ENCODE data around the gene ARID4A. TPM values are rescaled to one million over a fixed set of nuclear protein-coding genes. Genes with fewer than 3 reads are reported as not detected.
A peak's percentile ranks its signal among the peaks of the same experiment; 100 is the strongest.
"Not testable (repeated sequence)": the region's sequence is repeated elsewhere in the genome, so short reads cannot be mapped to it uniquely, and the experiment has no call there.

The ARID4A gene
- total and polyA plus RNA-seq, 8 donors: 27.6 to 48.6 (median 37.3) TPM

- peaks cover 0 to 7% of the 10 kb centered on the region in 2 donors for H3K4me1 ChIP-seq
- H3K27ac ChIP-seq: no peak overlapping the region
- no peaks in the 10 kb centered on the region for H3K9me3 ChIP-seq
- TF ChIP-seq CTCF (IDR thresholded peaks at IDR 0.05): no peak
- ATAC-seq (no peak), DNase-seq (no peak)
- no peaks in the 10 kb centered on the region for H3K27me3 ChIP-seq
- peaks cover 0 to 59% of the 10 kb centered on the region in 2 donors for H3K36me3 ChIP-seq
- intact Hi-C loops (cut with DNase I): no loop called here
- H3K4me3 ChIP-seq: no peak overlapping the region
Observed at GRCh38 chr14:58313699-58314098, 15.3 kb downstream of the ARID4A start.

- Histone ChIP-seq H3K4me1 (no peaks in the 10 kb centered on the region), H3K9me3 (no peaks in the 10 kb centered on the region), H3K27me3 (no peaks in the 10 kb centered on the region), H3K4me3 (no peak overlapping the region), H3K36me3 (peaks cover 0 to 74% of the 10 kb centered on the region in 2 donors), H3K27ac (no peak overlapping the region)
- DNase-seq (no peak), ATAC-seq (no peak)
- no peak for TF ChIP-seq CTCF (IDR thresholded peaks at IDR 0.05)
- intact Hi-C loops (cut with DNase I): no loop called here
Observed at GRCh38 chr14:58315606-58316005, 17.3 kb downstream of the ARID4A start.

- TF ChIP-seq CTCF (IDR thresholded peaks at IDR 0.05): no peak
- Histone ChIP-seq H3K27me3 (no peaks in the 10 kb centered on the region), H3K9me3 (no peaks in the 10 kb centered on the region), H3K27ac (no peak overlapping the region), H3K36me3 (peaks cover 0 to 86% of the 10 kb centered on the region in 2 donors), H3K4me1 (peaks cover 0 to 15% of the 10 kb centered on the region in 2 donors), H3K4me3 (no peak overlapping the region)
- DNase-seq: no peak
- ATAC-seq: no peak
- intact Hi-C loops (cut with DNase I): no loop called here
Observed at GRCh38 chr14:58327019-58327418, 28.7 kb downstream of the ARID4A start.

- Histone ChIP-seq H3K27ac (peak overlapping the region; percentile 49 to 73), H3K4me1 (peaks cover 0 to 15% of the 10 kb centered on the region in 2 donors), H3K36me3 (peaks cover 0 to 58% of the 10 kb centered on the region in 2 donors), H3K4me3 (no peak overlapping the region), H3K9me3 (no peaks in the 10 kb centered on the region), H3K27me3 (no peaks in the 10 kb centered on the region)
- intact Hi-C loops (cut with DNase I): no loop called here
- ATAC-seq (peak; percentile 88), DNase-seq (peak in 3 of 4 donors; percentile 88 to 97 (median 94))
- TF ChIP-seq CTCF (IDR thresholded peaks at IDR 0.05): no peak
Observed at GRCh38 chr14:58331111-58331510, 32.8 kb downstream of the ARID4A start.

- H3K27me3 ChIP-seq: no peaks in the 10 kb centered on the region
- H3K4me1 ChIP-seq: peaks cover 0 to 15% of the 10 kb centered on the region in 2 donors
- DNase-seq: no peak
- no peak for TF ChIP-seq CTCF (IDR thresholded peaks at IDR 0.05)
- H3K36me3 ChIP-seq: peaks cover 0 to 50% of the 10 kb centered on the region in 2 donors
- intact Hi-C loops (cut with DNase I): no loop called here
- no peaks in the 10 kb centered on the region for H3K9me3 ChIP-seq
- no peak overlapping the region for H3K27ac ChIP-seq
- ATAC-seq: no peak
- no peak overlapping the region for H3K4me3 ChIP-seq
Observed at GRCh38 chr14:58332561-58332960, 34.2 kb downstream of the ARID4A start.

- H3K27me3 ChIP-seq; H3K9me3 ChIP-seq; H3K27ac ChIP-seq; H3K4me3 ChIP-seq; H3K4me1 ChIP-seq; intact Hi-C loops (cut with DNase I); DNase-seq; ATAC-seq: not testable (repeated sequence)
- H3K36me3 ChIP-seq: peaks cover 0 to 58% of the 10 kb centered on the region in 2 donors
Observed at GRCh38 chr14:58339666-58340065, 41.3 kb downstream of the ARID4A start.
